ENCODE data around the gene AFF3.
"Not testable (repeated sequence)": the region's sequence is repeated elsewhere in the genome, so short reads cannot be mapped to it uniquely, and the experiment has no call there.

DNA sequence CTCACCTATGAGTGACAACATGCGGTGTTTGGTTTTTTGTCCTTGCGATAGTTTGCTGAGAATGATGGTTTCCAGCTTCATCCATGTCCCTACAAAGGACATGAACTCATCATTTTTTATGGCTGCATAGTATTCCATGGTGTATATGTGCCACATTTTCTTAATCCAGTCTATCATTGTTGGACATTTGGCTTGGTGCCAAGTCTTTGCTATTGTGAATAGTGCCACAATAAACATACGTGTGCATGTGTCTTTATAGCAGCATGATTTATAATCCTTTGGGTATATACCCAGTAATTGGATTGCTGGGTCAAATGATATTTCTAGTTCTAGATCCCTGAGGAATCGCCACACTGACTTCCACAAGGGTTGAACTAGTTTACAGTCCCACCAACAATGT, 9.4 kb upstream of the AFF3 start:
- TF ChIP-seq, protein P1, sequence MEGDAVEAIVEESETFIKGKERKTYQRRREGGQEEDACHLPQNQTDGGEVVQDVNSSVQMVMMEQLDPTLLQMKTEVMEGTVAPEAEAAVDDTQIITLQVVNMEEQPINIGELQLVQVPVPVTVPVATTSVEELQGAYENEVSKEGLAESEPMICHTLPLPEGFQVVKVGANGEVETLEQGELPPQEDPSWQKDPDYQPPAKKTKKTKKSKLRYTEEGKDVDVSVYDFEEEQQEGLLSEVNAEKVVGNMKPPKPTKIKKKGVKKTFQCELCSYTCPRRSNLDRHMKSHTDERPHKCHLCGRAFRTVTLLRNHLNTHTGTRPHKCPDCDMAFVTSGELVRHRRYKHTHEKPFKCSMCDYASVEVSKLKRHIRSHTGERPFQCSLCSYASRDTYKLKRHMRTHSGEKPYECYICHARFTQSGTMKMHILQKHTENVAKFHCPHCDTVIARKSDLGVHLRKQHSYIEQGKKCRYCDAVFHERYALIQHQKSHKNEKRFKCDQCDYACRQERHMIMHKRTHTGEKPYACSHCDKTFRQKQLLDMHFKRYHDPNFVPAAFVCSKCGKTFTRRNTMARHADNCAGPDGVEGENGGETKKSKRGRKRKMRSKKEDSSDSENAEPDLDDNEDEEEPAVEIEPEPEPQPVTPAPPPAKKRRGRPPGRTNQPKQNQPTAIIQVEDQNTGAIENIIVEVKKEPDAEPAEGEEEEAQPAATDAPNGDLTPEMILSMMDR (IDR thresholded peaks at IDR 0.05 in 2 of 3, conservative IDR thresholded peaks at IDR 0.05 in 1 of 3; ENCODE audit: control insufficient read depth in 2 of 3, extremely low read depth in 1 of 3, insufficient read depth in 1 of 3, low read depth in 3 of 3, low read length in 3 of 3), result not testable (repeated sequence)
- not testable (repeated sequence) for TF ChIP-seq SIN3A (IDR thresholded peaks at IDR 0.05; ENCODE audit: low read depth, low read length); SUPT20H (IDR thresholded peaks at IDR 0.05; ENCODE audit: borderline replicate concordance, control insufficient read depth, low read depth, low read length); CHD4 (IDR thresholded peaks at IDR 0.05)
- TF ChIP-seq, protein P2, sequence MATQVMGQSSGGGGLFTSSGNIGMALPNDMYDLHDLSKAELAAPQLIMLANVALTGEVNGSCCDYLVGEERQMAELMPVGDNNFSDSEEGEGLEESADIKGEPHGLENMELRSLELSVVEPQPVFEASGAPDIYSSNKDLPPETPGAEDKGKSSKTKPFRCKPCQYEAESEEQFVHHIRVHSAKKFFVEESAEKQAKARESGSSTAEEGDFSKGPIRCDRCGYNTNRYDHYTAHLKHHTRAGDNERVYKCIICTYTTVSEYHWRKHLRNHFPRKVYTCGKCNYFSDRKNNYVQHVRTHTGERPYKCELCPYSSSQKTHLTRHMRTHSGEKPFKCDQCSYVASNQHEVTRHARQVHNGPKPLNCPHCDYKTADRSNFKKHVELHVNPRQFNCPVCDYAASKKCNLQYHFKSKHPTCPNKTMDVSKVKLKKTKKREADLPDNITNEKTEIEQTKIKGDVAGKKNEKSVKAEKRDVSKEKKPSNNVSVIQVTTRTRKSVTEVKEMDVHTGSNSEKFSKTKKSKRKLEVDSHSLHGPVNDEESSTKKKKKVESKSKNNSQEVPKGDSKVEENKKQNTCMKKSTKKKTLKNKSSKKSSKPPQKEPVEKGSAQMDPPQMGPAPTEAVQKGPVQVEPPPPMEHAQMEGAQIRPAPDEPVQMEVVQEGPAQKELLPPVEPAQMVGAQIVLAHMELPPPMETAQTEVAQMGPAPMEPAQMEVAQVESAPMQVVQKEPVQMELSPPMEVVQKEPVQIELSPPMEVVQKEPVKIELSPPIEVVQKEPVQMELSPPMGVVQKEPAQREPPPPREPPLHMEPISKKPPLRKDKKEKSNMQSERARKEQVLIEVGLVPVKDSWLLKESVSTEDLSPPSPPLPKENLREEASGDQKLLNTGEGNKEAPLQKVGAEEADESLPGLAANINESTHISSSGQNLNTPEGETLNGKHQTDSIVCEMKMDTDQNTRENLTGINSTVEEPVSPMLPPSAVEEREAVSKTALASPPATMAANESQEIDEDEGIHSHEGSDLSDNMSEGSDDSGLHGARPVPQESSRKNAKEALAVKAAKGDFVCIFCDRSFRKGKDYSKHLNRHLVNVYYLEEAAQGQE (IDR thresholded peaks at IDR 0.05; ENCODE audit: low read depth, low read length), result not testable (repeated sequence)
- TF ChIP-seq, protein P3, sequence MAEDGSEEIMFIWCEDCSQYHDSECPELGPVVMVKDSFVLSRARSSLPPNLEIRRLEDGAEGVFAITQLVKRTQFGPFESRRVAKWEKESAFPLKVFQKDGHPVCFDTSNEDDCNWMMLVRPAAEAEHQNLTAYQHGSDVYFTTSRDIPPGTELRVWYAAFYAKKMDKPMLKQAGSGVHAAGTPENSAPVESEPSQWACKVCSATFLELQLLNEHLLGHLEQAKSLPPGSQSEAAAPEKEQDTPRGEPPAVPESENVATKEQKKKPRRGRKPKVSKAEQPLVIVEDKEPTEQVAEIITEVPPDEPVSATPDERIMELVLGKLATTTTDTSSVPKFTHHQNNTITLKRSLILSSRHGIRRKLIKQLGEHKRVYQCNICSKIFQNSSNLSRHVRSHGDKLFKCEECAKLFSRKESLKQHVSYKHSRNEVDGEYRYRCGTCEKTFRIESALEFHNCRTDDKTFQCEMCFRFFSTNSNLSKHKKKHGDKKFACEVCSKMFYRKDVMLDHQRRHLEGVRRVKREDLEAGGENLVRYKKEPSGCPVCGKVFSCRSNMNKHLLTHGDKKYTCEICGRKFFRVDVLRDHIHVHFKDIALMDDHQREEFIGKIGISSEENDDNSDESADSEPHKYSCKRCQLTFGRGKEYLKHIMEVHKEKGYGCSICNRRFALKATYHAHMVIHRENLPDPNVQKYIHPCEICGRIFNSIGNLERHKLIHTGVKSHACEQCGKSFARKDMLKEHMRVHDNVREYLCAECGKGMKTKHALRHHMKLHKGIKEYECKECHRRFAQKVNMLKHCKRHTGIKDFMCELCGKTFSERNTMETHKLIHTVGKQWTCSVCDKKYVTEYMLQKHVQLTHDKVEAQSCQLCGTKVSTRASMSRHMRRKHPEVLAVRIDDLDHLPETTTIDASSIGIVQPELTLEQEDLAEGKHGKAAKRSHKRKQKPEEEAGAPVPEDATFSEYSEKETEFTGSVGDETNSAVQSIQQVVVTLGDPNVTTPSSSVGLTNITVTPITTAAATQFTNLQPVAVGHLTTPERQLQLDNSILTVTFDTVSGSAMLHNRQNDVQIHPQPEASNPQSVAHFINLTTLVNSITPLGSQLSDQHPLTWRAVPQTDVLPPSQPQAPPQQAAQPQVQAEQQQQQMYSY (CRISPR knock-in tag; IDR thresholded peaks at IDR 0.05), result not testable (repeated sequence)

Measured in GM12878 (cell line).